SHP77 treated with DMSO at 0.1 percent for 48 hours (cell line): ENCODE measurements around the gene MTA1.

ENCODE experiments used
- DNase-seq: peaks from one replicate; lab custom pipeline; 2025; lab: John Stamatoyannopoulos, UW

Gene MTA1

GRCh38 chr14:105465209-105466031 lies 45.8 kb downstream of the MTA1 start:
- DNase-seq: no peak

DNA sequence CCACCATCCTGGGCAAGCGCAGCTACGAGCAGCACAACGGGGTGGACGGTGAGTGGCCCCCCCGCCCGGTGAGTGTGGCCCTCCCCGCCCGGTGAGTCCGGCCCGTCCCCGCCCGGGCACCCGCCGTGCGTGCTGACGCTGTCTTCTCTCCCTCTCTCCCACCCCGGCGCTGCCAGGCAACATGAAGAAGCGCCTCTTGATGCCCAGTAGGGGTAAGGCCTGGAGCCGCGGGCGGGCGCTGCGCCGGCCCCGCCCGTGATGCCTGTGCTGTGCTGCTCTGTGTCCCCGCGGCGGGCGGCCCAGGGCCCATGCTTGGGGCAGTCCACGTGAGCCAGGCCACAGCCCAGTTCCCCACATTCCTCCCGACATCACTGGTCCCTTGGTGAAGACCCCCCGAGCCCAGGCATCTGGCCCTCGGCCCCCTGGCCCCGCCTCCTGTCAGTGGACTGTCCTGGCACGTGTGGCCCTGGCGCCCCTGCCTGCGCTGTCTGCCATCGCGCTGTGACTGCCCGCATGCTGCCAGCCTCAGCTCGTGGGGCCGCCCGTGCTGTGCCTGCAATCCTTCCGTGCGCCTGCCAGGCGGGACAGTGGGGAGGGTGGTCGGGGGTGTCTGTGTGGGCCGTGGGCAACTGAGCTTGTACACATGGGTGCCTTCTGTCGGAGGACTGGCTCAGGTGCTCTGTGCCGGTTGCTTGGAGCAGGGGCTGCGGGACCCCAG lies 47.1 kb downstream of the MTA1 start:
- DNase-seq: no peak

DNA sequence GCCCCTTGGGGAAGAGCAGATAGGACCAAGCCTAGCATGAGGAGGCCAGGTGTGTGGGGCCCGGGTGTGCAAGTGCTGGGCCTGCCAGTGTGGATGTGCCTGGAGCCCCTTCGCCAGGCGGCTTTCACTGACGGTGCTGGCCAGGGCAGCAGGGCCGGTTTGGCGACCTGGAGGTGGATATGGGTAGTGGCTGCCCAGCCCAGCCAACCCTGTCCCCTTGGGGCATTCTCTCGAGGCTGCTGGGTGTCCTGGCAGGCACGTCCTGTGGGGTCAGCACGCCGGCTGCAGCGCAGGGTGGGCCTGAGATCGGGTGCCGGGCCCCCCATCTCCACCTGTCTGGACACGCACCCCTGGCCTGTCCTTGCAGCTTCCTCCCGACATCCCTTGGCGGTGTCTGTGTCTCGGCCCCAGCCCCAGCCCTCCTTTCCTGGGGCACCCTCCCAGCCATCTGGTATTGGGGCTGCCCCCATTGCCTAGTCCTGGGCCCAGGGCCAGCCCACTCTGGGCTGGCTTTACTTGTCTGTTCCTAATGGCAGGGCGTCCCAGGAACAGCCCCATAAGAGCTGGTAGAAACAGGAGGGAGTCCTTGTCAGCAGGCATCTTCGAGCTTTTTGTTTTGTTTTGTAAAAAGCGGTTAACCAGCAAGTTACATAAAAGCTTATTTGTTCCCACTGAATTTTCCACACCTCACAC lies 47.8 kb downstream of the MTA1 start:
- no peak for DNase-seq

- DNase-seq: no peak
Measured at GRCh38 chr14:105467942-105468471, 48.4 kb downstream of the MTA1 start.

DNA sequence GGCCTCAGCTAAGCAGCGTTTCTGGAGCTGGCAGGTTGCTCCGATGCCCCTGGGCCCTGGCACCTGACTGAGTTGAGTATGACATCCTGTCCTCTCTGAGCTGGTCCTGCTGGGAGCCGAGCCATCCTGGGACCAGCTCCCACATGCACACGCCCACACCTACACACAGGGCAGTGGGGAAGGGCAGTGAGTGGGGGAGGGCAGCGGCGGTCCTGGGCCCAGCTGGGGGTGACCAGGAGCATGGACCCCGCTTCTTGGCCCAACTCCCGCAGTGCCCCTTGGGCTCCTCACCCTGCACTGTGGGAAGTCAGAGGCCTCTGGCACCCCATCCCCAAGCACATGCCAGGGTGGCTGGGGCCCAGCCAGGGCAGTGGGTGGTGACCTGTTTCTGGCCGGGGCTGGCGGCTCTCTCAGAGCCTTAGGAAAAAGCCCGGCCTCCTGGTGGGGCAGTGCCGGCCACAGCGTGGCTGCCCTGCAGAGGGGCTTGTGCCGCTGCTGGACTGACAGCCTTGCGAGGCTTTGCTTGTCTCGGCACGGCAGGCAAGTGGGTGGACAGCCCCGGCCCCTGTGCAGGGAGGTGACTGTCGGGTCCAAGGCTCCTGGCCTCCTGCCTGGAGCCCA lies 49.1 kb downstream of the MTA1 start:
- no peak for DNase-seq

DNA sequence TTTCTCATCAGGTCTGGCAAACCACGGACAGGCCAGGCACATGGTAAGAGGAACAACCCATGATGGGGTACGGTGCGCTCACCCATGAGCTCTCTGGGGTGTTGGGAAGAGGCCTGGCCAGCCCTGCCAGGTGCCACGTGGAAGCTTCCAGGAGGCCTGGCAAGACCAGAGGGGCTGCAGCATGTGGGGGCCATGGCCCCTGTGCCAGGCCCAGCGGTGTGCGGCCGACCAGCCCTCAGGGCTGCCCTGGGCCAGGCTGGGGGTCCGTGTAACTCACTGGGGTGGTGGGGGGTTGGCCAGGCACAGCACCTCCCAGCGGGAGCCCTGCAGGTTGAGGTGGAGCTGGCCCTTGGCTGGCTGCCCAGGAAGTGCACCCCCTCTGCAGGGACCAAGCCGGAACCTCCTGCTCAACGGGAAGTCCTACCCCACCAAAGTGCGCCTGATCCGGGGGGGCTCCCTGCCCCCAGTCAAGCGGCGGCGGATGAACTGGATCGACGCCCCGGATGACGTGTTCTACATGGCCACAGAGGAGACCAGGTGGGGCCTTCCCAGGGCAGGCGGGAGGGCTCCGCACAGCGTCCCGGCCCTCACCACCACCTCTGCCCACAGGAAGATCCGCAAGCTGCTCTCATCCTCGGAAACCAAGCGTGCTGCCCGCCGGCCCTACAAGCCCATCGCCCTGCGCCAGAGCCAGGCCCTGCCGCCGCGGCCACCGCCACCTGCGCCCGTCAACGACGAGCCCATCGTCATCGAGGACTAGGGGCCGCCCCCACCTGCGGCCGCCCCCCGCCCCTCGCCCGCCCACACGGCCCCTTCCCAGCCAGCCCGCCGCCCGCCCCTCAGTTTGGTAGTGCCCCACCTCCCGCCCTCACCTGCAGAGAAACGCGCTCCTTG lies 50.1 kb downstream of the MTA1 start:
- no peak for DNase-seq

- no peak for DNase-seq
Measured at GRCh38 chr14:105470350-105471296, 51.0 kb downstream of the MTA1 start.

DNA sequence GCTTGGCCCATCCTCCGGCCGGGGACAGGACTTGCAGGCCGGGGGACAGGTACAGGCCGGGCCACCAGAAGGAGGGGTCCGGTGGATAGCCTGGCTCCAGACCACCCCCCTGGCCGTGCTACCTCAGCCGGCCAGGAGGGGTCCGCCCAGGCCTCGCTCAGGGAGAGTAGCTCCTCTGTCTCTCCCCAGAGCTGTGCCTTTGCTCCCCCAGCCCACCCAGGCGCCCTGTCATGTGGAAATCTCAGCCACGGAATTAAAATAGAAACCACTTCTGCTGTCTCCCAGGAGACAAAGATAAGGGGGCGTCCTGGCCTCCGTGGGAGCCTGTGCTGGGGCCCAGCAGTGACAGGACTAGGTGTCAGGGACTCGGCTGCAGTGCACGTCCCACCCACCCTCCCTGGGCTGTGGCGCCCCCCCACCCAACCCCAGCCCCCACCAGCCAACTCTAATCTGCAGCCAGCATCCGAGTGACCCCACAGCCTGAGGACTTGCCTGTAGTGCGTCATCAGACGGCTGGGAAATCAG lies 51.7 kb downstream of the MTA1 start:
- DNase-seq: no peak

DNA sequence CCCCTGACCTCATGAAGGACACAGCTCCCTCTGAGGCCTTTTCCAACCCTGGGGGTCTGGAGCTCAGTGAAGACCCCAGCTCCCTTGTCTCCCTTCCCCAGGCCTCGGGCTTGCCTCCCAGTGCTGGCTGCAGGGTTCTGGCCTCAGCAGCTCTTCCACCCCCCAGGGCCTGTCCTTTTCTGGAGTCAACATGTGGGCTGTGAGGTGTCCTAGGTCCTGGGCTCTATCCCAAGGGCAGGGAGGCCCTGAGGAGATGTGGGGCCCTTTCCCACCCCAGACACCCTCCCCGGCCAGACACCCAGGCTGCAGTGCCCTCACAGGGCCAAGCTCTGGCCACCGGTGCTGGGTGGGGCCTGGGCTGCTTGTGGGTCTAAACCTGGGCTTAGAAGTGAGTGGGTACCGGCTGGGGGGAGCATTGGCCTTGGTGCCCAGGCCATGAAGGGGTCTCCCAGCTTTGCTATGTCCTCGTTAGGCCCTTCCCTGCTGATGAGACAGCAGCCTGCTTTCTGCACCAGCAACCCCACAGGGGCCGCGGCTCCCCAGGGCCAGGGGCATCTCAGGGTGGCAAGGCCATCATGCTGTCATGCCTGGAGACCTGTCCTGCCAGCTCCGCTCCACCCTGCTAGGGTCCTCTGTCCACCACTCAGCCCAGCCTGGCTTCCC lies 52.3 kb downstream of the MTA1 start:
- no peak for DNase-seq

DNA sequence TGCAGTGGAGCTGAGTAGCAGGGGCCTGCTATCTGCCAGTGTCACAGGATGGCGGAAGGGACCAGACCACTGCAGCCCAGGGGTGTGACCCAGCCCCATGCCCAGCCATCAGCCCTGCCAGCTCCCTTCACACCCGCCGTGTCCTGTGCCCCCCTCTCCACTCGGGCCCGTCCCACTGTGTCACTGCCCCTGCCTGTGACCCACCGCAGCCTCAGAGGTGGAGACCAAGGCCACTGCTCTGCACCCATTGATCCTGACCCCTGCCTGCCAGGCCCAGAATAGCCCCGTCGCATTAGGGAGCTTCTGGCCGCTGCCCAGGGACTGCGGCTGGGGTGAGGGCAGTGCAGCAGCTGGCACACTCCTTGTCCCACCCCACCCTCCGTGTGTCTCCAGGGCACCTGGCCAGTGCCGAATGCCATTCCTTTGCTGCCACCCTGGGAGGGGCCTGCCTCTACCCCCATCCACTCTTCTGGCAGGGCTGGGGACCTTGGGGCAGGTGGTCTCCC lies 52.9 kb downstream of the MTA1 start:
- no peak for DNase-seq

GRCh38 chr14:105473033-105473676 lies 53.5 kb downstream of the MTA1 start:
- DNase-seq: no peak

DNA sequence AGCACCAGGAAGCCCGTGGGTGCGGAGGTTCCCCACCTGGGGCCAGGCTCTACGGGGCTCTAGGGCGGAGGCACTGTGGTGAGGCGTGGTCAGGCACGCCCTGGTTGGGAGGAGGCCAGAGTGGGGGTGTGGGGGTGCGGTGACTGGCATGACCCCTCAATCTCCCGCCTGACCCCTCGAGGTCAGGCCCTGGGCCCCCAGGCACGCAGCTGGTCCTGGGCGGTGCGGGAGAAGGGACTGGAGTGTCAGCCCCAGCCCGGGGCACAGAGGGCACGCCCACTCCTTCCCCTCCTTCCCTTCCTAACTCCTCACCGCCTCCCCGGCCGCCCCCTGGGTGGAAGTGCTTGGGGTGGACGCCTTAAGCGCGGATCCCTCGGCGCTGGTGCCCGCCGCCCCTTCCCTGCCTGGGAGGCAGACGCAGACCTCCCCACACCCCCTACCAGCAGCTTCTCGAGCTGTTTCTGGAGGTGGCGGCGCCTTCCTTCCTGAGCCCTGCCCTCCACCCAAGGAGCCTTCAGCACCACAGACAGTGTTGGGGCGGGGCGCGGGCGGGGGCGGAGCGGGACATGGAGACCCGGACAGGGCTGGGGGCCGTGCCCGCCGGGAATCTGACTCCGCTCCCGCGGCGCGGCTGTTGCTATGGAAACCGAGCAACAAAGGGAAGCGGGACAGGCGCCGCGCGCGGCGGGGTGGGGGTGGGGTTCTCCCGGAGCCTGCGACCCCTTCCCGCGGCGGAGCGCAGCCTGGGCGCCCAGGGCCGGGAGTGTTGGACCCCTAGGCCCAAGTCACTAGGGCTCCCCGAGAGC lies 54.3 kb downstream of the MTA1 start:
- no peak for DNase-seq

DNA sequence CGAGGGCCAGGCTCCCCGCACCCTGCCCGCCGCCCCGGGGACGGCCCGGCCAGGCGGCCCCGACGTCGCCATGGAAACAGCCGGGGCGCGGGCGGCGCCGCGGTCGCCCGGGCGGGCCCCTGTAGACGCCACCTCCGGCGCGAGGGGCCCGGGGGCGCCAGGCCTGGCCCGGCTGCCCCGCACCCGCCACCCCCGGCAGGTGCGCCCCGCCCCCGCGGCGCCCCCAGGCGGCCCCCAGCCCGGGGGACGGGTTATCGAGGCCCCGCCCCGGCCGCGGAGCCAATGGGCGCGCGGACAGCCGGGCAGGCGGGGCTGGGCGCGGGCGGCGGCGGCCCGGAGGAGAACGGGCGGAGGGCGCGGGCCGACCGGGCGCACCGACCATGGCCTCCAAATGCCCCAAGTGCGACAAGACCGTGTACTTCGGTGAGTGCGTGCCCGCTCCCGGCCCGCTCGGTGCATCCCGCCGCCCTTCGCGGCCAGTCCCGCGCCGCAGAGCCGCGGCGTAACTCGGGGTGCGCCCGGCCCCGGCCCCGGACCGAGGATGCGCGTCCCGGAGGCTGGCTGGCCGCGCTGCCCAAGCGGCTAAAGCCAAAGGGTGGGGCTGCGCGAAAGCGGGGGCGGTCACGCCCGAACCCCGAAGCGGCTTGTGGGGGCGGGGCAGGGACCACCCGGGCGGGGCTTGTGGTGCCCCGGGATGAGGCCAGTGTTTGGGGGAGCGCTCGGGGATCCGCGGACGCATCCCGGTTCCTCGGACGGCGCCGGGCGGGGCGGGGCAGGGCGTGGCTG lies 55.0 kb downstream of the MTA1 start, which contains the start of gene CRIP2:
TSS of gene CRIP2 (plus strand) at position 339 of the 786 bp plus-strand sequence. CDS start at position 381, 42 bp downstream.
- DNase-seq: no peak

DNA sequence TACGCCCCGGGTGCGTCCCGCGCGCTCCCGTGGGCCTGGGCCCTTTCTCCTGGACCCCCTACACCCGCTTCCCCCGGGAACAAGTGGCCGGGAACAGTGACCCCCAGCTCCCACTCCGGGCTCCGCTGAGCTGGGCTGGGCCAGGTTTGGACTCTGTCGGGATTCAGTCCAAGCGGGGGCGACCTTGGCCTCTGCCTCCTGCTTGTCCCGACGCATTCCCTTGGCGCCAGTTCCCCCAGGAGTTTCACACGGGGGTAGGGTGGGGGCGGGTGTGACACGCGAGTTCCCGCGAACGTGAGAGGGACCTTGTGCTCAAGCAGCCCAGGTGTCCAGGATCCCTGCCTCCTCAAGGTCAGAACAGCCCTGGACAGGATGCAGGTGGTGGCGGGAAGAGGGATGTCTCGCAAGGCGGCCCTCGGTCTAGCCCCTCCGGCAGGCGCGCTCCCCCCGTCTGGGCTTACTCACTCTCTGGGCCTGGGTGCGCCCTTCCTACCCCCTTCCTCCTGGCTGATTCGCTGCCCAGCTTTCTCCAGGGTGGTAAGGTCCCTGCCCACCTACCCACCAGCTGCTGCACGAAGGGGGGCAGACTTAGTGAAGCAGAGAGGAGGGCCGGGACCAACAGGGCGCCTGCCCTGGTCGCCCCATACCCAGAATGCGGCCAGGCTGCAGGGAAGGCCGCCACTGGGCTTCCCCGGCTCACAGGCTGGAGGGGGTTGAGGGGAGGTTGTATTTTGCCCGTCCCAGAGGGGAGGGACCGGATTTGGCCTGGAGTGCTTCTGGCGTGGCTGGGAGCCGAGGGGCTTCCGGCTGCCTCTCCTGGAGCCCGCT lies 55.9 kb downstream of the MTA1 start:
- DNase-seq: peak; percentile 30

GRCh38 chr14:105476097-105476830 lies 56.6 kb downstream of the MTA1 start:
- peak; percentile 39 for DNase-seq
